ENCODE measurements around the gene MRPL36.

- TF ChIP-seq CTCF (conservative IDR thresholded peaks at IDR 0.05; ENCODE audit: low read depth, low read length) (no peak), EZH2 (IDR thresholded peaks at IDR 0.05; ENCODE audit: low read length, unreplicated experiment) (no peak), EZH2phosphoT487 (IDR thresholded peaks at IDR 0.05; ENCODE audit: borderline replicate concordance, low read length) (no peak)
Observed at GRCh38 chr5:1817261-1818043, 17.8 kb upstream of the MRPL36 start.
